Activated CD4-positive, alpha-beta T cell treated with anti-CD3 and anti-CD28 coated beads, Interleukin-2, amount 50 U/mL, for 24 hours (primary cell): ENCODE results near the gene PPP3R1.

ENCODE experiments used
- DNase-seq, 2 donors: peaks; one replicate each; pipeline ENCODE4 v3.0.0-alpha.2; 2020; ENCODE audit warnings: low read depth in 1 of 2, low spot score in 1 of 2

The PPP3R1 gene, protein sequence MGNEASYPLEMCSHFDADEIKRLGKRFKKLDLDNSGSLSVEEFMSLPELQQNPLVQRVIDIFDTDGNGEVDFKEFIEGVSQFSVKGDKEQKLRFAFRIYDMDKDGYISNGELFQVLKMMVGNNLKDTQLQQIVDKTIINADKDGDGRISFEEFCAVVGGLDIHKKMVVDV

DNA sequence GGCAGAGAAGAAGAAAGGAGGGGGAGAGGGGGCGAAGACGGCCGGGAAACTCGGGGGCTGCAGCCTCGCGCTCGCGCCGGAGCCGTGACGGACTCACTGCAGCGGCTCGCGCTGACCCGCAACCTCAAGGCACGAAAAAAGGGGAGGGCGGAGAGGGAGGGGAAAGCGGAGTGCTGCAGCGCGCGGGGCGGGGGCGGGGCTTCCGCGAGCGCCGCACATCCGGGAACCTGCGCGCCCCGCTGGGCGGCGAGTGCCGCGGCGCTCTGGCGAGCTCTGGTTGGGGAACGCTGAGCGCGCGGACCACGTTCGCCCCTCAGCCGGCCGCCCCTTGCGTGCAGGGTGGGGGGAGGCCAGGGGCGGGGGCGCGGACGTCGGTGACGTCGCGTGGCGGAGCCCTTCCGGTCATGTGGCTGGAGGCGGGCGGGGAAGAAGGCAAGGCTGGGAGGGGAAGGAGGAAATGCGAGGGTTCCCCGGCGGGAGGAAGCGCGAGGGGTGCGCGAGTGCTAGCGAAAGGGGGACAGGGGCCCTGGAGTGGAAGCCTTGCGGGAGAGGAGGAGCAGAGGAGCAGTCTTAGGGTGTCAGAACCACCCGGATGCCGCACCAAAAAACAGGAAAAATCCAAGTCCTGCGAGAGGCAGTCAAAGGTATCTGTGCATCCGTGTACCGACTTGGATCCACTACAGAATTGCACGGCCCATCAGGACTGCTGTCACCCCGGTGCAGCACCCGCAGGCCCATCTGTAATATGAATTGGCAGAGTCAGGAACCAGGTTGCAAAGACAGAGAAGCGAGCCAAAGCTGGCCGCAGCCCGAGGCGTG is at the start of gene PPP3R1:
TSS of gene PPP3R1 (minus strand) at position 133 of the 819 bp plus-strand sequence. CDS start 405 bp downstream, outside the sequence.
- DNase-seq: peak; percentile 88 to 90

GRCh38 chr2:68295516-68295915 is 43.2 kb upstream of the PPP3R1 start:
- DNase-seq: no peak

- no peak for DNase-seq
Observed at GRCh38 chr2:68294913-68295312, 42.6 kb upstream of the PPP3R1 start.

- DNase-seq: no peak
Observed at GRCh38 chr2:68294187-68294586, 41.9 kb upstream of the PPP3R1 start.

DNA sequence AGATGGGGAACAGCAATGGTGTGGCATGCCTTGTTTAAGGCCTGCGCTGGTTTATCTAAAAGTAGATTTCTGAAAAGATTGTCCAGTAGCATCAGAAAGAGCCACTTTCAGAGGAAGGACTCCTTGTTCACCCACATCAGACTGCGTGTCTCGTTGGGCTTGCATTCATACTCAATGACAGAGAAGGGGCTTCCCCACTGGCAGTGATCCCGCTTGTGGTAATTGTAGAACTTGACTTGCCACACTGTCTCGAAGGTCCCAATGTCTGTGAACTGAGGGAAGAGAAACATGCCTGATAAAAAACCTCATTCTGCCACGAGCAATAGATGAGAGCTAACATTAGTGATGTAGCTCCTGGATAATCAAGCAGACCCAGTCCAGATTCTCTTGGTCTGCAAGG is 41.4 kb upstream of the PPP3R1 start:
- DNase-seq: no peak

DNA sequence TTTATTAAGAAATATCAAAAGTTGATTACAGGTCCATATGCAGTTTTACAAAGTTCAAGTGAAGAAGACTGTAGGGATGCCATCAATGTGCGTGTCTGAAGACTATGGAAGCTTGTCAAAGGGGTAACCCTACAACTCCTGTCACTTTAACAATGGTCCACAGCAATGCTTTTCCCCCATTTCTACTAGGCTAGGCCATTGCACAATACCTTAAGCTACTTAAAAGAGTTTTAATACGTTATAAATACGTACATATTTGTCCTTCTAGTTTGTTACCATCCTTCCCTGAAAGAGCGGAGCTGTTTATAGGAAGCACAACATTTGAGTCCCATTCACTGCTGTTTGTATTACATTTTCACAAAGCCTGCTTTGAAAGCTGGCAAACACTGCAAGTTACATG is 40.7 kb upstream of the PPP3R1 start:
- DNase-seq: no peak

DNA sequence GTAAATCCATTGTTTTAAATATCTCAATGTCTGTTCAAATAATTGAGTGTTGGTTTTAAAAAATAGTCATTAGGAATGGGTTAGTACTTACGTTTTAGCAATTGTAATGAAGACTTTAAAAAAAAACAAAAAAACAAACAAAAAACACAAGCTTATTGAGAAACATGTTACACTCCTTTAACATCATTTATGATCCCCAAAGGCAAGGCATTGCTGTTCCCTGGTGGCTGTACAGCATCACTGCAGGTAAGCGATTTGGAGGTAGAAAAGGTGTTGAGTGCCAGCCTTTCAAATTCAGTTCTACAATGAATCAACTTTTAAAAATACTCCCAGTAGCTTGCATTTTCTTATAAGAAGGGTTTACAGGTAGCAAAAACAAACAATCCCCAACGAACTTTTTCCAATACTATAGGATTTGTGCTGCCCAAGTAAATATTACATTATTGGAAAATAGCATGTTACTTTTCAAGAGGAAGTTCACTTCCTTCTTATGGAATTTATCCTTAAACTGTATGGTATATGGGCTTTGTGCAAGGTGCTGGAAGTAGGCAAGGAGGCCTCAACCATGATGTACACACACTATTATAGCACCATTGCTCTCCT is 39.9 kb upstream of the PPP3R1 start:
- DNase-seq: no peak

GRCh38 chr2:68291314-68291713 is 39.0 kb upstream of the PPP3R1 start:
- no peak for DNase-seq

DNA sequence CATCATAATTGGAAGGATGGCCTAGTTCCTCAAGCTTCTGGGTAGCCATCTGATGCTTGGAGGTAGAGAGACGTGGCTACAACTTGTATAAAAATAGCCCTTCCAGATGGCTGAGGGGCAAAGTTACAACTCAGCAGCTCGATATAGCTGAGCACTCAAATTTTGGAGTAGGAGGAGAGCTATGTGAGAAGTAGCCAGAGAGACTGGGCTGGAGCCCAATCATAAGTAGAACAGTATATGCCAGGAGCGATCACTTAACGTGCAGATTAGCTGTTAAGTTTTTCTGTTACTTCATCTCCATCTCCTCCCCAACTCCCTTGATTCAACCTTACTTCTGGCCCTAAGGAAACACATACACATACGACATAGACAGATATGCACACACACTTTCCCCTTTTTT is 38.6 kb upstream of the PPP3R1 start:
- no peak for DNase-seq

GRCh38 chr2:68287580-68288441 is 35.5 kb upstream of the PPP3R1 start:
- no peak for DNase-seq

DNA sequence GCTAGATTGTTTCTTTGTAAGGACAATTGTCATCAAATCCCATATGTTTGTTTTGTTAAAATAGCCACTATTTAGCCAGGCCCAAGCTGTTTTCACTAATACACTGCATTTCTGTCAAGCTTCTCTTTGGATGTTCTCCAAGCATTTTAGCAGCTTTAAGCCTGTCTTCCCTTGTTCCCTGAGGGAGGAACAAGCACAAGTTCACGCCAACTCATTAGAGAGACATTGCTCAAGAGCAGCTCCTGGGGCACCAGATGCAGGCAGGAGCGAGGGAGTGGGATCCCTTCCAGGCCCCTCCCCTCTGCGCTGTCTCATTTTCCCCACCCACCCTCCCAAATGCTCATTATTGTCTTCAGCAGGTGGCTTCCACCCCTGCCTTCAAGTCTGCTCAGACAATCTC is 32.6 kb upstream of the PPP3R1 start:
- DNase-seq: no peak

DNA sequence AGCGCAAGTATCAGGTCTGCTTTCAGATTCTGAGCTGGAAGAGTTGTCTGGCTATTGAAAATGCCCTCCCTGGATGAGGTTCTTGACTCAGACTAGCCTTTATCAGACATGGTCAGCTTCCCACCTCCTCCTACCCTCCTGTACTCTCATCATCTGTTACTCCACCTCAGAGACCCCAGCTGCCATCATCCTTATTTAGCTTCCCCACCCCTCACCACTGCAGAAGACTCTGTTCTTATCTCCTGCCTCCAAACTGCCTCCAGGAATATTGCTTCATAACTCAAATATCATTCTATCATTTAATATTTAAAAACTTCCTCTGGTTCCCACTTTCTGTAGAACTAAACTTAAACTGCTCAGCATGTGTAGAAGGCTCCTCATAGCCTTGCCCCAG is 31.1 kb upstream of the PPP3R1 start:
- no peak for DNase-seq

- DNase-seq: peak in 1 of 2 donors; percentile 7
Observed at GRCh38 chr2:68282811-68283418, 30.6 kb upstream of the PPP3R1 start.

GRCh38 chr2:68280796-68281195 is 28.5 kb upstream of the PPP3R1 start:
- no peak for DNase-seq

DNA sequence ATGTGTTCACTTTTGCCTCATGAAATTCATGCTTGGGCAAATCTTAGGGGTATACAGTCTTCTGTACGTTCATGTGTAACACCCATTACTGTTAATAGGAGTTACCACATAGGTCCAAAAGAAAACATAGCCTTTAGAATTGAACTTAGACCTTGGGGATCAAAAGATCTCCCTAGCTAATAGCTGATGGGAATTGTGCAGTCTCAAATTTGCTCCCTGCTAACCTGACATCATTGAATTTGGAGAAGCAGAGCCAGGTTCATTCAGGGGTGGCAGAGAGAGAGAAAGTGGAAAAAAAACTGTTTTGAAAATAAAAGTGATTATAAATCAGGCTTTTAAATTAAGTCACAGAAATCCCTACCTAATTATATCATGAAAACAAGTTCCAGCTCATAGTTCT is 28.0 kb upstream of the PPP3R1 start:
- DNase-seq: no peak

DNA sequence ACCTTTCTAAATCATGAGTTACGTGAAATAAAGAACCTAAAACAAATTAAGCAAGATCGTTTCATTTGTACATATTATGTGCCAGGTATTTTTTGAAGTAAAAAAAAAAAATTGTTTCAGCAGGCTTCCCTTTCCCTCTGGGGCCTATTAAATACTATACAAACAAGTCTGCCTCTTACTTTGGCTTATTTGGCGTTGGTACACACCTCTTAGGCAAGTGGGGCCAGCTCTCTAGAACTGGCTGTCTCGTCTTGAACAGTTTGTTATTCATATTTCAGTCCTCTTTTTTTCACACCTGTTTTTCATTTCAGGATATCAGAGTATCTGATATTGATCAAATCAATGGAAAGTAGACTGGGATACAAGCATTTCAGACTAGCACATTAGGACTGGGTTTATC is 27.4 kb upstream of the PPP3R1 start:
- DNase-seq: no peak

DNA sequence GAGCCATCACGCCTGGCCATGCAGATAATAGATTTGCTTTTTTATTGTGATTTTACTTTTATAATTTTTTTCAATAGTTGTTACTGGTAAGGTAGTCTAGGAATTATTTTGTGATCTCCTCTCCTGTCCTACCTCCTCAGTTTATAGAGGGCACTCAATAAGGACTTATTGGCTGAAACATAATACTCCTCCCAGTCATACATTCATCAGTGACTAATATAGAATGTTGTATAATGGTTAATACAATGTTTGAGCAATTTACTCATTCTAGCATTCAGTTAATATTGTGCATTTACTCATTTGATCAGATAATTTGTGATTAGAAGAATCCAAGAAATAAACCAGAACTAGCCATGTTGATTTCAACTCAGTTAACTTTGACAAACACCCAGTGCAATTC is 25.8 kb upstream of the PPP3R1 start:
- no peak for DNase-seq

DNA sequence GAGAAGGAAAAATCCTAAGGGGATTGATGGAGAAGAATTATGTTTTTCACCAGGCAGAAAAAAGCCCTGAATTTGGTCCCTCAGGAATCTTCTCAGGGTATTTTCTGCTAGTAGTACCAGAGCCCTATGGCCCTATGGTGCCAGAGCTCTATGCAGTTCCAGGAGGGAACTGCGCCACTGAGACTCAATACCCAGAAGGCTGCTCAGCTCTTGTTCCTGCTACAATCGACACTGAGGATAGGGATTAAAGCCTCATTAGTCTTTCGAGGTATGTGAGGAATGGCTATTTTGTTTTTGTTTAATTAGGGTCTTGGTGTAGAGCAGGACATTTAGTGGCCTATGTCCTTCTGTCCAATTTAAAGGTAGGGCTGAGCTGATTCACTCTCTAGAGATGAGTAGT is 21.7 kb upstream of the PPP3R1 start:
- no peak for DNase-seq

DNA sequence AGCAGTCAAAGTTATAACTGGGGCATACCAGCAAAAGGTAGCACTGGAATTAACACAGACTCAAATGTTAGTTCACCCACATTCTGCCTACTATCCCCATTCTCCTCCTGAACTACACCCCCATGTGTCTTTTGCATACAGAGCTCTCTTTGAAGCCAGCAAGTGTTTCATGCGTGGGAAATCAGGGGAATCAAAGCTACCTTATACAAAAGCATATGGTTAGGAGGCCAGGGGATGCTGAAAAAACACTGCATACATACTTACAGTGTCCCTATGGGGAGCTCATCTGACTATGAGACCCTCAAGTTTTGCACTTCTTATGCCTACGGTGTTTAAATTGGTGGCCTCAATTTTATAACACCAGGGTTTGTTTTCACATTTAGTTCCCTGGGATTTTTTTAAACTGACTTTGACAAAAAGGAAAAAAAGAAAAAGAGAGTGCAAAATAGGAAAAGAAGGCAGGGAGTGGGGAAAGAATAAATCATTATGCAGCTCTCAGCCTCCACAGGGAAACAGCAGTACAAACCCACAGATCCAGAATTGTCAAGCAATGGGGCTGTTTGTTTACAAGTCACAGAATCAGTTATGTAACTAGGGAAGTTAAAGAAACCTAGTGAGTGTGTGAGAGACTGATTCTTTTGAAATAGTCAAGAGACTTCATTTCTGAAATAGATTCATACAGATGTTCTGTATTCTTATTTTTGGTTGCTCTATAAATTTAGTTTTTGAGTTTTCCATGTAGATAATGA is 20.1 kb upstream of the PPP3R1 start:
- DNase-seq: no peak

GRCh38 chr2:68266655-68267054 is 14.3 kb upstream of the PPP3R1 start:
- DNase-seq: no peak
